ENCODE data around the gene PGLYRP3. TPM values are rescaled to one million over a fixed set of nuclear protein-coding genes. Genes with fewer than 3 reads are reported as not detected.

The PGLYRP3 gene
- polyA plus RNA-seq, 6 donors from 2014 or later, result not detected

DNA sequence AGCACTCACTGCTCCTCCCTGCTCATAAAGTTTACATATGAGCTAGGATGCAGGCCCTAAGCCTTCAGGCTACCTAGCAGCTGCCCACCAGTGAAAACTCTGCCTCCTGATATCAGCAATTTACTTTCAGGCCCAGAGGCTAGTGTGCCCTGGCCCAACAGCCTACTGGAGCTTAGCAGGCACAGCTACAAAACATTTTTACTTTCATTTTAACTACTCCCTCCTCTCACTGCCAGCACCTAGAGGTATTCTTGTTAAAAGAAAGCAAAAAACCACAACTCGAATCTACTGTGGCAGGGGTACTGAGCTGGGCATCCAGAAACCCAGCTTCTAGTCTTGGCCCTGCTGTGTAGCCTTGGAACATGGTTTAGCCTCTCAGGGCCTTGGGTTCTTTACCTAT is 59.1 kb downstream of the PGLYRP3 start:
- Mint-ChIP-seq H3K27me3 (peaks cover 12 to 53% (median 19%) of the 10 kb centered on the region in 3 donors), H3K4me1 (peaks cover 0 to 6% (median 0%) of the 10 kb centered on the region in 3 donors), H3K27ac (no peak overlapping the region), H3K36me3 (no peaks in the 10 kb centered on the region), H3K9me3 (peaks cover 0 to 6% (median 0%) of the 10 kb centered on the region in 7 donors), H3K4me3 (no peak overlapping the region)
- ATAC-seq (ENCODE audit: low read depth in 2 of 2) (no peak), DNase-seq (no peak)

DNA sequence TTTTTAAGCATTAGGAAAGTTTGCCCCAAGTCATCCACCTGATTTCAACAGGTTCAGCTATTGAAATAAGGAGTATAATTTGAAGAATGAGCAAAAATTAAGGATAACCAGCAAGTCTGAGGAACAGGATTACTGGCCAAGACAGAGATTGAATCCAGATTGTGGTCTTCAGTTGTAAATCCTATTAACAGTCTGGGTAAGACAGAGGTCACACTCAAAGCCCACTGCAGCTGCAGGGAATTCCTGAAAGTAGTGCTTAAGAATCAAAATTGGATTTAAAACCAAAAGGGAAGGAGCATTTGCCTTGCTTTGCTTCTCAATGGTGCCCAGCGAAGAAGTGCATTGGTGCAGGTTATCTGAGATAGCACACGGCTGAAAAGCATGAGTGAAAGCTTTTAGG is 59.7 kb downstream of the PGLYRP3 start:
- H3K27ac Mint-ChIP-seq, result no peak overlapping the region
- H3K4me1 Mint-ChIP-seq, result peaks cover 0 to 6% (median 0%) of the 10 kb centered on the region in 3 donors
- H3K9me3 Mint-ChIP-seq, result peaks cover 0 to 6% (median 0%) of the 10 kb centered on the region in 7 donors
- H3K4me3 Mint-ChIP-seq, result no peak overlapping the region
- no peaks in the 10 kb centered on the region for H3K36me3 Mint-ChIP-seq
- ATAC-seq (ENCODE audit: low read depth in 2 of 2) (no peak), DNase-seq (no peak)
- peaks cover 12 to 57% (median 21%) of the 10 kb centered on the region in 3 donors for H3K27me3 Mint-ChIP-seq

DNA sequence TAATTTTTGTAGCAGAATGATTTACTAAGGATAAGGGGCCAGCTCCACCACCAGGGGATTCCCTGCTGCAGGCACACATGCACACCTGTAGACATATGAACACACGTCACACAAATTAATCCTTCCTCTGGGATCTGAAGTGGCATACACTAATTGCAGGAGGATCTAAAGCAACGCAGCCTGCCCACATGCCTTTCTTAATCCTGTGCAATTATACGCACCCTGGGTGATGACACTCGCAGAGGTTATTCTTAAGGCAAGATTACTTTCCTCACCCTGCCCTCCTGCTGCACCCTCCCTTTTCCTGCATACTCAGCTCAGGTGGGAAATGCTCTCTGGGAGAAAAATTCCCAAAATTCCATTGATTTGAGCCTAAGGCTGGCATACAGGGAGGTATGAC is 60.8 kb downstream of the PGLYRP3 start:
- ATAC-seq (ENCODE audit: low read depth in 2 of 2) (no peak), DNase-seq (no peak)
- Mint-ChIP-seq H3K4me1 (peaks cover 0 to 6% (median 0%) of the 10 kb centered on the region in 3 donors), H3K27ac (no peak overlapping the region), H3K27me3 (peaks cover 20 to 61% (median 29%) of the 10 kb centered on the region in 3 donors), H3K36me3 (no peaks in the 10 kb centered on the region), H3K9me3 (peaks cover 0 to 6% (median 0%) of the 10 kb centered on the region in 7 donors), H3K4me3 (no peak overlapping the region)

DNA sequence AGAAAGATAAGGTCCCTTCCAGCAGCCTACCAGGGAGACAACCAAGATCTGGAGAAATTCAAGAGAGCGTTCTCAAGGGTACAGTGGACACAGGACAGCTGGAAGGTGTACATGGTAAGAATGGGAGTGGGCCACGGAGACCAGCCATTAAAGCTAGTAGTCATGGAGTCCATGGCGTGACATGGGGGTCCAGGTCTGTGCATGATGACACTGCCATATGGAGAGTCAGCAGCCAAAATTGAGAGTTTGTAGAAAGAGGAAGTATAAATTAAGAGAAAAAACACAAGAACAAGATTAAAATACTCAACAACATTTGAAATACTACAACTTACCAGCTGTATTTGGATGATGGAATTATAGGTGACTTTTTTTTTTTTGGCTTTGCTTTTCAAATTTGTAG is 61.2 kb downstream of the PGLYRP3 start:
- Mint-ChIP-seq H3K27ac (no peak overlapping the region), H3K4me1 (peaks cover 0 to 6% (median 0%) of the 10 kb centered on the region in 3 donors)

DNA sequence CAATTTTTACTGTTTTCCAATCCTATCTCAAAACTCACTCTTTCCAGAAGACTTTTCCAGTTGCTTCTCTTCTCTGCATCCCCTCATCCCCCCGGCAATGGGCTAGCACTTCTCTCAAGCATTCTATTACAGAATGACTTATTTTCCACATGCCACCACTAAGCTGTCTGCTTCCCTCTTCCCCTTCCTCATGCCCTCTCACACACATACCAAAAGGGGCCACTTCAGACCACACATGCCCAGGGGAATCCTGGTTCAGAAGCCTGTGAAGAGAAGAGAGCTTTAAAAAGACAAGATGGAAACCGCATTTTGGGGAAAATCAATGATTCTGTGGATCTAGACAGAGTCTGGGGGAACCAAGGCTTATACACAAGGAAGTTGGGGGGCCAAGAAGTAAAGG is 61.7 kb downstream of the PGLYRP3 start:
- H3K4me3 Mint-ChIP-seq, result peak overlapping the region in 1 of 8 donors; percentile 44
- no peak for DNase-seq
- peaks cover 0 to 6% (median 0%) of the 10 kb centered on the region in 3 donors for H3K4me1 Mint-ChIP-seq
- no peaks in the 10 kb centered on the region for H3K36me3 Mint-ChIP-seq
- no peak overlapping the region for H3K27ac Mint-ChIP-seq
- peaks cover 0 to 10% (median 0%) of the 10 kb centered on the region in 7 donors for H3K9me3 Mint-ChIP-seq
- H3K27me3 Mint-ChIP-seq, result peaks cover 23 to 66% (median 35%) of the 10 kb centered on the region in 3 donors
- no peak for ATAC-seq (ENCODE audit: low read depth in 2 of 2)

More for the DNA sequence above, 61.2 kb downstream of the PGLYRP3 start:
- peaks cover 20 to 61% (median 30%) of the 10 kb centered on the region in 3 donors for H3K27me3 Mint-ChIP-seq
- H3K9me3 Mint-ChIP-seq, result peaks cover 0 to 6% (median 0%) of the 10 kb centered on the region in 7 donors
- no peaks in the 10 kb centered on the region for H3K36me3 Mint-ChIP-seq
- H3K4me3 Mint-ChIP-seq, result no peak overlapping the region
- DNase-seq (no peak), ATAC-seq (ENCODE audit: low read depth in 2 of 2) (no peak)

DNA sequence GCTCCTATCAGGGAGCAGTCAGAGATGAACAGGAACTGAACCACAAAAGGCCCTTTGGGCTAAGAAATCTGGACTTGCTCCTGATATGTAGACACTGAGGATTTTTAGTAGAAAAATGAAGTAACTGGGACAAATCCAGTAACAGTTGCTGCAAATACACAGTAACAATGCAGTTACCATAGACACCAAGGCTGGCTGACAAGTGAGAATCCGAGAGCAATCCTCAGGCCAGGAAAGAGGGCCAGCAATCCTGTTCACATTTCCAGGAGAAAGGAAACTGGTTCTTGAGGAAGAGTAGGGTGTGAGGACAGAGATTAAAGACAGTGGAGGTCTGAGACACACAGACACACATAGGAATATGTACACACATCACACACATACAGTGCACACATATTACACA is 62.6 kb downstream of the PGLYRP3 start:
- Mint-ChIP-seq H3K4me3 (no peak overlapping the region), H3K9me3 (peaks cover 0 to 11% (median 0%) of the 10 kb centered on the region in 7 donors), H3K36me3 (no peaks in the 10 kb centered on the region), H3K27me3 (peaks cover 23 to 69% (median 44%) of the 10 kb centered on the region in 3 donors), H3K4me1 (peaks cover 0 to 6% (median 0%) of the 10 kb centered on the region in 3 donors), H3K27ac (no peak overlapping the region)
- no peak for DNase-seq
- ATAC-seq (ENCODE audit: low read depth in 2 of 2), result no peak

DNA sequence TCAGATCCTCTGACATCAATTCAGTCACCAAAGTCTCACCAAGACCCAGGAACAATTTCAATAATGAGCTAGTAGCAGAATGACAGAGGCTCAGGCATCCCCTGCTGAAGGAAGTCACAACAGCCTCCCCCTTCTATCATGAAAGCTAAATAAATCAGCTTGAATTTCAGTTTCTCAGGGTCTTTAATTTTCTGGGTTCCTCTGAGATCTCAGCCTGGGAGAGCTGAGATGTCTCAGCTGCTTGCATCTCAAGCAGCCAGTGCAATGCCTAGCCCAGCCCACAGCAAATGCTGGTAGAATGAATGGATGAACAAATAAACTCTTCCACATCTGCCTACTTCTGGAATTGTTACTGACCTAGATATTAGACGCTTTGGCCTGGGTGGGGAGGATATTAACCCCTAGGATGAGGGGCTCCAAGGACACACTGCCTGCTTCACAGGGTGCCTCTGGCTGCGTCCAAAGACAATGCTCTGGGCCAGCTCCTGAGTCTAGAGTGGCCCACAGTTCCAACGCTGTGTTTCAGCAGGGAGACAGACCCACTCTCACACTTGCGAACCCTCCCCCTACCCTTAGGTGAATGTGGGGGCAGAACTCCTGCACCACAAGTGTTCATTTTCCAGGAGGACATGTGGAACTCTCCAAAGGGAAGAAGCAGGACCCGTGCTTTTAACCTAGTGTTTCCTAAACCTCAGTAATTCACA is 64.4 kb downstream of the PGLYRP3 start:
- Mint-ChIP-seq H3K27ac (no peak overlapping the region), H3K27me3 (peaks cover 27 to 60% (median 56%) of the 10 kb centered on the region in 3 donors), H3K9me3 (peaks cover 0 to 23% (median 4%) of the 10 kb centered on the region in 7 donors), H3K4me3 (no peak overlapping the region), H3K36me3 (peaks cover 0 to 11% of the 10 kb centered on the region in 2 donors), H3K4me1 (peaks cover 0 to 11% (median 0%) of the 10 kb centered on the region in 3 donors)
- ATAC-seq (ENCODE audit: low read depth in 2 of 2) (no peak), DNase-seq (no peak)

Other genes with a start within 250 kb of the PGLYRP3 start
- not detected for gene SPRR2B, start 241.3 kb downstream of the PGLYRP3 start, polyA plus RNA-seq (ENCODE audit: low read depth in 6 of 6)
- gene SPRR2E, start 218.4 kb downstream of the PGLYRP3 start, polyA plus RNA-seq (ENCODE audit: low read depth in 6 of 6), result not detected
- not detected for gene SPRR2F, start 199.4 kb downstream of the PGLYRP3 start, polyA plus RNA-seq (ENCODE audit: low read depth in 6 of 6)
- gene SPRR2G, start 162.1 kb downstream of the PGLYRP3 start, polyA plus RNA-seq (ENCODE audit: low read depth in 6 of 6), result not detected
- gene LELP1, start 109.5 kb downstream of the PGLYRP3 start, polyA plus RNA-seq (ENCODE audit: low read depth in 6 of 6), result not detected
- gene PRR9, start 95.4 kb downstream of the PGLYRP3 start, polyA plus RNA-seq (ENCODE audit: low read depth in 6 of 6), result not detected
- not detected for gene LORICRIN, start 53.3 kb downstream of the PGLYRP3 start, polyA plus RNA-seq (ENCODE audit: low read depth in 6 of 6)
- not detected for gene PGLYRP4, start 35.9 kb upstream of the PGLYRP3 start, polyA plus RNA-seq (ENCODE audit: low read depth in 6 of 6)
- gene S100A9, start 44.9 kb upstream of the PGLYRP3 start, polyA plus RNA-seq (ENCODE audit: low read depth in 6 of 6), result 100 to 1,000 TPM in 1 of 6 donors, 10 to 100 TPM in 5; 14.4 to 194 (median 48.2) TPM
- 1 to 10 TPM; 1.0 to 7.8 (median 3.1) TPM for gene S100A12, start 62.7 kb upstream of the PGLYRP3 start, polyA plus RNA-seq (ENCODE audit: low read depth in 6 of 6)
- 100 to 1,000 TPM in 1 of 6 donors, 10 to 100 TPM in 4, 1 to 10 TPM in 1; 6.3 to 131 (median 36.3) TPM for gene S100A8, start 78.1 kb upstream of the PGLYRP3 start, polyA plus RNA-seq (ENCODE audit: low read depth in 6 of 6)
- not detected for gene S100A7A, start 103.6 kb upstream of the PGLYRP3 start, polyA plus RNA-seq (ENCODE audit: low read depth in 6 of 6)
- gene S100A7, start 147.7 kb upstream of the PGLYRP3 start, polyA plus RNA-seq (ENCODE audit: low read depth in 6 of 6), result not detected
- gene S100A6, start 223.0 kb upstream of the PGLYRP3 start, polyA plus RNA-seq (ENCODE audit: low read depth in 6 of 6), result 100 to 1,000 TPM; 131 to 239 (median 154) TPM
- gene S100A5, start 228.0 kb upstream of the PGLYRP3 start, polyA plus RNA-seq (ENCODE audit: low read depth in 6 of 6), result not detected
- 100 to 1,000 TPM in 2 of 6 donors, 10 to 100 TPM in 4; 50.2 to 167 (median 93.2) TPM for gene S100A4, start 232.9 kb upstream of the PGLYRP3 start, polyA plus RNA-seq (ENCODE audit: low read depth in 6 of 6)
- not detected for gene S100A3, start 236.3 kb upstream of the PGLYRP3 start, polyA plus RNA-seq (ENCODE audit: low read depth in 6 of 6)